Endothelial cell of coronary artery (primary cell): ENCODE results near the gene ST8SIA1. TPM values are rescaled to one million over a fixed set of nuclear protein-coding genes. Genes with fewer than 3 reads are reported as not detected.

Source experiments
- total RNA-seq: library from RNA; depleted of rRNA; stranded (reverse); fragments of >200 nt; gene quantifications from 2 replicates; pipeline ENCODE4 v1.2.3, GENCODE V29; 2014

The ST8SIA1 gene, protein sequence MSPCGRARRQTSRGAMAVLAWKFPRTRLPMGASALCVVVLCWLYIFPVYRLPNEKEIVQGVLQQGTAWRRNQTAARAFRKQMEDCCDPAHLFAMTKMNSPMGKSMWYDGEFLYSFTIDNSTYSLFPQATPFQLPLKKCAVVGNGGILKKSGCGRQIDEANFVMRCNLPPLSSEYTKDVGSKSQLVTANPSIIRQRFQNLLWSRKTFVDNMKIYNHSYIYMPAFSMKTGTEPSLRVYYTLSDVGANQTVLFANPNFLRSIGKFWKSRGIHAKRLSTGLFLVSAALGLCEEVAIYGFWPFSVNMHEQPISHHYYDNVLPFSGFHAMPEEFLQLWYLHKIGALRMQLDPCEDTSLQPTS
- total RNA-seq: 0.09 TPM in 2 replicates

DNA sequence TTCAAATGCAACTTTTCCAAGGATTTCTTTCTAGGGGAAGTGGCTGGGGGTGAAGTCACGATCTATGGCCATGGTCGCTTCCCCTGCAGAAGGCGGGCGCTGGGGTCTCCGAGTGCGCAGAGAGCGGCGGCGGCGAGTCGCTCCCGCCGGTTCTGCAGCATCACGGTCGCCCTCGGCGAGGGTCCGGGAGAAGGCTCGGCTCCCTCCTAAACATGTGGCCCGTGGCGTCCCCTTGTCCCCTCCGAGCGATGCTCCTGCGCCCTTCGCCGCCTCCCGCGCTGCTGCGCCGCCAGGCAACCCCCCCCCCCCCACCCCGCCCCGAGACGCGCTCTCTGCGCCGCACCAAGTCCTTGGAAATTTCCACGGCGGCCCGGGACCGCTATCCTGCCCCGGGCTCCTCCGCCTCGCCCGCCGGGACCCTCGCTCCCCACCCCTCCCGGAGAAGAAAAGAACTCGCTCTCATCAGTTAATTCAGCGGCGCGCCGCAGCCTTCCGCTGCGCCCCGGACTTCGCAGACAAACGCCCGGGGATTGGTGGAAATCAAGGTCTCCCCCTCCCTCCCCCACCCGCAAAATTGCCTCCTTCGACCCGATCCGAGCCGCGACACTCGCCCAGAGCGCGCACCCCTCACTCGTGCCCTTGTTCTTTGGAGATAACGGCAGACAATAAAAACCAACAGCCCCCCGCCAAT lies at the start of gene ST8SIA1:
ST8SIA1 (minus strand) TSS at position 298 of the 691 bp plus-strand sequence. CDS start 475 bp downstream, outside the sequence.

Other genes with a start within 250 kb of the ST8SIA1 start
- 14.3 and 18.8 TPM in 2 replicates for gene C2CD5, start 209.8 kb upstream of the ST8SIA1 start, total RNA-seq